Mucosa of descending colon (tissue), 3 donors: ENCODE measurements around the gene PEX16. TPM values are rescaled to one million over a fixed set of nuclear protein-coding genes. Genes with fewer than 3 reads are reported as not detected.

Source experiments
- ATAC-seq: fragments of 200-7000 bp; cut with Tn5 transposase; one replicate; pipeline ENCODE4 v1.9.1; 2020; ENCODE audit warnings: mild to moderate bottlenecking, moderate library complexity
- DNase-seq, 3 donors: peaks; one replicate each; pipeline ENCODE4 v3.0.0-alpha.2; 2020
- H3K36me3 ChIP-seq: fragments of 200-600 bp; one replicate; pipeline ENCODE4 v1.8.0; 2021; ENCODE audit warnings: low read depth, mild to moderate bottlenecking
- H3K4me1 ChIP-seq: fragments of 200-600 bp; one replicate; pipeline ENCODE4 v1.8.0; 2021; ENCODE audit warnings: low read depth, mild to moderate bottlenecking
- H3K4me3 ChIP-seq: fragments of 200-600 bp; one replicate; pipeline ENCODE4 v1.8.0; 2021; ENCODE audit warnings: mild to moderate bottlenecking
- H3K9me3 ChIP-seq: fragments of 200-600 bp; one replicate; pipeline ENCODE4 v1.8.0; 2021; ENCODE audit warnings: mild to moderate bottlenecking
- intact Hi-C, 2 donors: fragments of 100-400 bp; cut with DNase I in 1 of 2; cut with micrococcal nuclease in 1 of 2; formaldehyde crosslinking; loops; one replicate each; pipeline versions ENCODE4 v1.11.0 to v1.11.1; 2022; cut with DNase I, micrococcal nuclease
- total RNA-seq, 3 donors: library from RNA; stranded (reverse); fragmentation: NEBNext Ultra II Directional in 2 of 3; extraction: Animal tissue kit (Norgen Biotek cat#: 25700) in 2 of 3; gene quantifications; one replicate each; pipeline versions ENCODE4 v1.2.1 to v1.2.4, GENCODE V29; 2021 to 2023
- TF ChIP-seq, protein P1 (sequence below): fragments of 200-600 bp; IDR thresholded peaks from one replicate; pipeline ENCODE4 v1.8.0; 2022; ENCODE audit warnings: antibody characterized with exemption, mild to moderate bottlenecking
- donor health status: DM: no; HTN: no; CAD: no; lungs with moderate emphysema.
- donor health status: DM: no; HTN: no; CAD: no.
- donor health status: DM: no; HTN: yes; CAD: no.

Gene PEX16
- total RNA-seq, 3 donors from 2014 or later = 34.9 to 49.1 (median 39.7) TPM

DNA sequence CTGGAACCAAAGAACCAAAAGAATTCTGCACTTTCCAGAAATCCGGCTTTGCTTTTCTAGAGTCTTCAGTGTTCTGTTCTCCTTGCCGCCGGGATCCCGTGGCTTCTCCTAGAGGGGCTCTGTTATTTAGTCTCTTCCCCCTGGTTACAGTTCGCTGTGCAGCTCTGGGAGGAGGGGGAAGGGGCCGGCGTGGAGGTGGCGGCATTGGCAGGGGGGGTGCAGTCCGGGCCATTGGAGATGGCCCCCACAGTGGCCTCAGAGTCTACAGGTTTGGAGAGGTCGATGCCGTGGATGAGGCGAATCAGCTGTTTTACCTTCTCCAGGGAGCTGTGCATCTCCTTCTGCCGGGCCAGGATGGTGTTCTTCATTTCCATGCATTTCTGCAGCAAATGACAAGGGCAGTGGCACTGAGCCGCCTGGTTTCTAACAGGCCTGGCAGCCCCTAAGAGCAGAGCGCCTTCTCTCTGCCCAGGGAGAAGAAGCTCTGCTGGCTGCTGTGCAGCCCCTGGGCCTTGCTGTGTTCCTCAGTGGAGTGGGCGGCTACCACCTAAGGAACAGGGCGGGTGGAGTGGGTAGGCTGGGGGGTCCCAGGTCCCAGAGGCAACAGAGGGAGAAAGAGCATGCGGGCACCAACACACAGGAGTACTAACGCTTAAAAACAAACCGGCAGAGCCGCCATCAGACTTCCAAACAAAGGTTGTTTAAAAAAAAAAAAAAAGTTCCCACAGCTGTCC, 16.3 kb upstream of the PEX16 start:
- ATAC-seq = no peak
- DNase-seq = no peak
- no peaks in the 10 kb centered on the region for H3K36me3 ChIP-seq

DNA sequence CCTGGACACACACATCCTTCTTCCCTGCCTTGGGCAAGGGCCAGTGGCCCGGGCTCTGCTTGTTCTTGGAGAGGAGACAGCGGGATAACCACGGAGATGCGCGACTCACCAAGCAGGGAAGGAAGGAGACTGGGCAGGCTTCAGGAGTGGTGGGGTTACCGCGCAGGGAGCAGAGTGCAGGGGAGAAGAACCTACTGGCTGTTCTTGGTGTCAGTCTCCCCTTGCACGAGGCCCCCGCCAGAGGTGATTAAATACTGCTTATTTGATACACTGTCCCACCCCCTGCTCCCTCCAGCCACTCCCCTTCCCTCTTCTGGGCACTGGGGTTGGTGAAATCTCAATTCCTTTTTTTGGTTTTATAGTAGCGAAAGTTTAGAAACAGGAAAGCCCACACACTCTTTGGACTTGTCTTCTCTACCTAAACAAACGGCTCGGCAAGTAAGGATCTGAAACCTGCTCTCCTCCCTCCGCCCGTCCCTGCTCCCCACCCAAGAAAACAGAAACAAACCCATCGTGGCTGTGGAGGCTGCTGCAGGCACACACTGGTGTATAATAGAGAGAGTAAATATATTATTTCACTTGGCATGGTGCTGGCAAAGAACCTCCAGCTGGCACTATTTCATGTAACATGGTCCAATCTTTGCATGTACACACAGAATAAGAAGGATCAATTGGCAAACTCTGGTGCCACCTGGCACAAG, 15.6 kb upstream of the PEX16 start:
- TF ChIP-seq, protein P1, sequence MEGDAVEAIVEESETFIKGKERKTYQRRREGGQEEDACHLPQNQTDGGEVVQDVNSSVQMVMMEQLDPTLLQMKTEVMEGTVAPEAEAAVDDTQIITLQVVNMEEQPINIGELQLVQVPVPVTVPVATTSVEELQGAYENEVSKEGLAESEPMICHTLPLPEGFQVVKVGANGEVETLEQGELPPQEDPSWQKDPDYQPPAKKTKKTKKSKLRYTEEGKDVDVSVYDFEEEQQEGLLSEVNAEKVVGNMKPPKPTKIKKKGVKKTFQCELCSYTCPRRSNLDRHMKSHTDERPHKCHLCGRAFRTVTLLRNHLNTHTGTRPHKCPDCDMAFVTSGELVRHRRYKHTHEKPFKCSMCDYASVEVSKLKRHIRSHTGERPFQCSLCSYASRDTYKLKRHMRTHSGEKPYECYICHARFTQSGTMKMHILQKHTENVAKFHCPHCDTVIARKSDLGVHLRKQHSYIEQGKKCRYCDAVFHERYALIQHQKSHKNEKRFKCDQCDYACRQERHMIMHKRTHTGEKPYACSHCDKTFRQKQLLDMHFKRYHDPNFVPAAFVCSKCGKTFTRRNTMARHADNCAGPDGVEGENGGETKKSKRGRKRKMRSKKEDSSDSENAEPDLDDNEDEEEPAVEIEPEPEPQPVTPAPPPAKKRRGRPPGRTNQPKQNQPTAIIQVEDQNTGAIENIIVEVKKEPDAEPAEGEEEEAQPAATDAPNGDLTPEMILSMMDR = no peak
- Histone ChIP-seq H3K4me3 (no peak overlapping the region), H3K4me1 (peaks cover 6% of the 10 kb centered on the region), H3K36me3 (no peaks in the 10 kb centered on the region), H3K9me3 (no peaks in the 10 kb centered on the region)
- ATAC-seq (peak; percentile 19), DNase-seq (no peak)
- intact Hi-C loops = no loop called here

More for the DNA sequence above, 16.3 kb upstream of the PEX16 start:
- H3K9me3 ChIP-seq = no peaks in the 10 kb centered on the region
- H3K4me1 ChIP-seq = peaks cover 6% of the 10 kb centered on the region
- TF ChIP-seq, protein P1 = no peak
- no peak overlapping the region for H3K4me3 ChIP-seq
- intact Hi-C loops = no loop called here

DNA sequence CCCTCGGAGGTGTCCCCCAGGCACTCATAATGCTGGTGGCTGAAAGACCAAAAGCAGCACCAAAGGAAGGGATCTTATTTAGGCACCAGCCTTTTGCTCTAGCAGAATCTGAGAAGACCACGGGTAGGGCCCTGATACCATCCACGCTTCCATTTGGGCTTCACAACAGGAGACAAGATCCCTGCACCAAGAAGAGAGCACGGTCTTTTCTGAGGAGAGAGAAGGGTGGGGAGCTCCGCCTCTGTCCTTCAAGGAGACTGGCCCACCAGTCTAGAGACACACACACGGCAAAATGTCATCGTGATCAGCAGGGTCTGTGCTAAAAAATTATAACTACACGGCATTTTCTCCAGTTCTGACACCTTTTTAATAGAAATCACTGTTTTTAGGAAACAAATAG, 14.5 kb upstream of the PEX16 start:
- H3K4me1 ChIP-seq = peaks cover 6% of the 10 kb centered on the region
- H3K4me3 ChIP-seq = no peak overlapping the region
- TF ChIP-seq, protein P1 = no peak
- intact Hi-C loops = no loop called here
- ATAC-seq = no peak
- DNase-seq = no peak
- H3K36me3 ChIP-seq = no peaks in the 10 kb centered on the region
- H3K9me3 ChIP-seq = no peaks in the 10 kb centered on the region

DNA sequence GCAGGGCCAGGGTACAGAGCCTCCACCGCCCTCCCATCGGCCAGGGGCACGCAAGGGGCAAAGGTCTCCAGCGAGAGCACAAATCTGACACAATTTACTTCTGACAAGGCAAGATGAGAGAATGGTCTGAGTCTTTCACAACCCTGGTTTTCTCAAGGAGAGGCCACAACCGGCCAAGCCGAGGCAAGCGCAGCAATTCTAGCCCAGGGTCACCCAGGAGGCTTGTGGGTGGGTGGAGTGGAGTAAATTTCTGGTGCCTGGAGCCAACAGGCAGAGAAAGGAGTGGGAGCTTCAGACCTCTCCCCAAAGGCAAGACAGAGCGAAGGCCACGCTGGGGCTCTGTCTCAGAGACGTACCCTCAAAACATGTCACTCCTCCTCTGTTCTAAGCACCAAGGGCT, 14.1 kb upstream of the PEX16 start:
- DNase-seq = no peak
- Histone ChIP-seq H3K9me3 (no peaks in the 10 kb centered on the region), H3K4me3 (no peak overlapping the region), H3K4me1 (peaks cover 6% of the 10 kb centered on the region), H3K36me3 (no peaks in the 10 kb centered on the region)
- no peak for ATAC-seq
- intact Hi-C loops = no loop called here
- TF ChIP-seq, protein P1 = no peak

DNA sequence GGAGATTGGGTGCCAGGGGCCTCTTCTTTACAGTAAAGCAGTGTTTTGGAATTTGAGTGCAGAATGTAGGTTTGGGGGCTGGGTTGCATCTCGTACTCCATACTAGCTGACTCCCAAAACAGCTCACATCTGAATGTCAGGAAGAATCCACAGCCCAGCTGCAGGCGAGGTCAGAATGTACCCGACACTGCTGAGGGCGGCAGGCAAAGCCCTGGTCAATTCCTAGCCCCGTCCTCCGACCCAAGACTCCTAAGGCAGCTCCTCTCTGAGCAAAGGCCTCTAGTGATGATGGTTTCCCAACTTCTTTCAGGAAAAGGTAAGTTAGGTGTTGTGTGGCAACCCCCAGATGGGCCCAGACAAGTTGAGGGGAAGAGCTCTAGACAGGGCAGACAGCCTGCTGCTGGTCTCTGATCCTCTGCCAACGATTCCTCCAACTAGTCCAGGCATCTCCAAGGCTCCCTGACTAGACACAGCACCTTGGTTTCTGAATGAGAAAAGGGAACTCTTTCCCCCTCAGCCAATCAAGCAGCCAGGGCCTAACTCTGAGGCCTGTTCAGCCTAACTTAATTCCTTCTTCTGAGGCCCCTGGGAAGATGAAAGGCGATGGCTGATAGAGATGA, 13.4 kb upstream of the PEX16 start:
- no peaks in the 10 kb centered on the region for H3K9me3 ChIP-seq
- TF ChIP-seq, protein P1 = no peak
- intact Hi-C loops = no loop called here
- no peak overlapping the region for H3K4me3 ChIP-seq
- DNase-seq (no peak), ATAC-seq (no peak)
- H3K4me1 ChIP-seq = peaks cover 6% of the 10 kb centered on the region
- no peaks in the 10 kb centered on the region for H3K36me3 ChIP-seq
